Endothelial cell of umbilical vein (primary cell): Measurements from ENCODE around the gene LMO7. TPM values are rescaled to one million over a fixed set of nuclear protein-coding genes. Genes with fewer than 3 reads are reported as not detected.

ENCODE experiments used
- BruUV-seq: library from RNA; stranded (reverse); fragments of 400-500 nt; replicated peaks from 2 replicates; lab custom pipeline; 2021; lab: Mats Ljungman, UMichigan
- CTCF ChIA-PET: fragments of 300-600, 350-600 bp; sonication (Branson Sonifier 250); formaldehyde crosslinking; loops from one replicate; lab custom pipeline; 2021; ENCODE audit warnings: antibody characterized with exemption, inconsistent platforms; lab: Charles Lee
- POLR2A ChIA-PET: fragments of 300-600, 350-600 bp; sonication (Branson Sonifier 250); formaldehyde crosslinking; loops from one replicate; lab custom pipeline; 2021; ENCODE audit warnings: antibody characterized with exemption, inconsistent platforms; lab: Charles Lee
- DNase-seq: peaks from one replicate; pipeline ENCODE4 v3.0.0-alpha.2; 2011; ENCODE audit warnings: low read depth, low spot score
- FAIRE-seq: peaks from 2 replicates; lab custom pipeline; 2011; peaks lifted over from hg19 to GRCh38; lab: Jason Lieb, UNC
- H2AFZ ChIP-seq: 2 replicates; pipeline ENCODE4 v1.6.0; 2012; ENCODE audit warnings: low read depth, low read length, control low read depth, inconsistent platforms
- H3K27ac ChIP-seq: 2 replicates; pipeline ENCODE4 v1.5.1; 2011; ENCODE audit warnings: low read depth, mild to moderate bottlenecking, control low read depth, low read length, moderate library complexity; ENCODE audit not compliant: insufficient read depth
- H3K27me3 ChIP-seq, 2 experiments: 2 replicates each; pipeline versions ENCODE4 v1.6.0 to v1.6.1; 2011; ENCODE audit warnings: low read length in 2 of 2, mixed read lengths in 1 of 2; ENCODE audit not compliant: control insufficient read depth in 2 of 2, insufficient read depth in 2 of 2
- H3K36me3 ChIP-seq, 2 experiments: 2 replicates in 1 of 2; 3 replicates in 1 of 2; pipeline ENCODE4 v1.5.1; 2011; ENCODE audit warnings: low read length in 2 of 2, mild to moderate bottlenecking in 1 of 2, moderate library complexity in 1 of 2; ENCODE audit not compliant: control insufficient read depth in 2 of 2, insufficient read depth in 2 of 2; ENCODE audit errors: extremely low read depth in 1 of 2
- H3K4me1 ChIP-seq: 3 replicates; pipeline ENCODE4 v1.5.1; 2011; ENCODE audit warnings: mild to moderate bottlenecking, low read length; ENCODE audit not compliant: control insufficient read depth, insufficient read depth; ENCODE audit errors: extremely low read depth
- H3K4me2 ChIP-seq: 2 replicates; pipeline ENCODE4 v1.6.1; 2011; ENCODE audit warnings: low read length, control low read depth, mixed read lengths; ENCODE audit not compliant: insufficient read depth
- H3K4me3 ChIP-seq, 3 experiments: fragments of 200-600 bp in 1 of 3; sonication (generic), shearing (Covaris generic) in 1 of 3; replicated peaks in 1 of 3; 2 replicates each; pipeline ENCODE4 v1.5.1; 2011 to 2016; ENCODE audit warnings: control low read depth in 3 of 3, low read length in 3 of 3, mild to moderate bottlenecking in 2 of 3, inconsistent platforms in 1 of 3, low read depth in 1 of 3, moderate library complexity in 1 of 3; ENCODE audit not compliant: insufficient read depth in 1 of 3
- H3K79me2 ChIP-seq: 2 replicates; pipeline ENCODE4 v1.6.0; 2012; ENCODE audit warnings: low read length, inconsistent platforms; ENCODE audit not compliant: control insufficient read depth, insufficient read depth
- H3K9ac ChIP-seq: replicated peaks from 2 replicates; pipeline ENCODE3; 2011; ENCODE audit warnings: low read length, control low read depth; ENCODE audit not compliant: insufficient read depth; ENCODE audit errors: extremely low read depth
- H3K9me1 ChIP-seq: replicated peaks from 3 replicates; pipeline ENCODE4 v1.6.0; 2011; ENCODE audit warnings: mild to moderate bottlenecking, low read length; ENCODE audit not compliant: control insufficient read depth, insufficient read depth; ENCODE audit errors: extremely low read depth
- H3K9me3 ChIP-seq: replicated peaks from 2 replicates; pipeline ENCODE4 v1.5.1; 2012; ENCODE audit warnings: low read length, inconsistent platforms; ENCODE audit not compliant: control insufficient read depth, insufficient read depth
- H4K20me1 ChIP-seq: replicated peaks from 2 replicates; pipeline ENCODE3; 2011; ENCODE audit warnings: mild to moderate bottlenecking, low read length; ENCODE audit not compliant: control insufficient read depth, insufficient read depth; ENCODE audit errors: extremely low read depth
- EZH2 ChIP-seq: IDR thresholded peaks from 2 replicates; pipeline ENCODE4 v1.6.1; 2012; ENCODE audit warnings: borderline replicate concordance, low read depth, mild to moderate bottlenecking, moderate library complexity, low read length, inconsistent platforms; ENCODE audit not compliant: severe bottlenecking
- FOS ChIP-seq: IDR thresholded peaks from 2 replicates; pipeline ENCODE4 v1.6.1; 2011; ENCODE audit warnings: mild to moderate bottlenecking, low read length, moderate library complexity, borderline replicate concordance; ENCODE audit not compliant: insufficient read depth
- GATA2 ChIP-seq: IDR thresholded peaks from 2 replicates; pipeline ENCODE4 v1.7.0; 2011; ENCODE audit warnings: low read depth, mild to moderate bottlenecking, moderate library complexity, mixed read lengths, low read length; ENCODE audit not compliant: insufficient read length, insufficient read depth
- MYC ChIP-seq: IDR thresholded peaks from one replicate; pipeline ENCODE4 v1.6.1; 2011; ENCODE audit warnings: mild to moderate bottlenecking, low read depth, low read length
- POLR2A ChIP-seq: IDR thresholded peaks from 2 replicates; pipeline ENCODE4 v1.6.1; 2012; ENCODE audit warnings: low read depth, mild to moderate bottlenecking, control low read depth, low read length
- POLR2AphosphoS5 ChIP-seq: IDR thresholded peaks from 2 replicates; pipeline ENCODE4 v1.6.1; 2012; ENCODE audit warnings: low read depth, mild to moderate bottlenecking, control low read depth, low read length, moderate library complexity; ENCODE audit not compliant: insufficient read depth
- dilution Hi-C: fragments of 300-500 bp; cut with MboI; formaldehyde crosslinking; loops from one replicate; pipeline ENCODE4 v1.15.0; 2019; ENCODE audit warnings: low sequenced_read_pairs; ENCODE audit not compliant: extremely low pct_ligation_motif_present
- intact Hi-C: fragments of 100-400 bp; cut with micrococcal nuclease; formaldehyde crosslinking; loops from one replicate; pipeline ENCODE4 v1.10.0; 2022
- polyA plus RNA-seq, 4 experiments: library from polyadenylated mRNA; depleted of rRNA in 3 of 4; stranded (reverse) in 3 of 4; unstranded in 1 of 4; fragments of >200 nt; gene quantifications; 2 replicates each; pipeline versions ENCODE4 v1.2.1 to v1.2.3, GENCODE V29; 2011 to 2012; ENCODE audit warnings: missing spikeins in 1 of 4
- total RNA-seq: library from RNA; stranded (reverse); gene quantifications from 2 replicates; pipeline ENCODE4 v1.2.3, GENCODE V29; 2021
- TF ChIP-seq, protein P1 (sequence below), 2 donors: IDR thresholded peaks; 1 replicate in 1 of 2; 2 replicates in 1 of 2; pipeline ENCODE4 v1.5.1; 2011; ENCODE audit warnings: low read length in 2 of 2, mild to moderate bottlenecking in 2 of 2, moderate library complexity in 2 of 2, control low read depth in 1 of 2, inconsistent platforms in 1 of 2, low read depth in 1 of 2; ENCODE audit not compliant: insufficient read depth in 1 of 2; ENCODE audit errors: extremely low read depth in 1 of 2
- TF ChIP-seq, protein P2 (sequence below): IDR thresholded peaks from 2 replicates; pipeline ENCODE4 v1.6.1; 2011; ENCODE audit not compliant: insufficient read depth, insufficient read length

Gene LMO7
- total and polyA plus RNA-seq, 2 donors (not counting 3 experiments of a cell fraction or from before 2014, with no cell fraction given), result 10.5 to 21.1 TPM

DNA sequence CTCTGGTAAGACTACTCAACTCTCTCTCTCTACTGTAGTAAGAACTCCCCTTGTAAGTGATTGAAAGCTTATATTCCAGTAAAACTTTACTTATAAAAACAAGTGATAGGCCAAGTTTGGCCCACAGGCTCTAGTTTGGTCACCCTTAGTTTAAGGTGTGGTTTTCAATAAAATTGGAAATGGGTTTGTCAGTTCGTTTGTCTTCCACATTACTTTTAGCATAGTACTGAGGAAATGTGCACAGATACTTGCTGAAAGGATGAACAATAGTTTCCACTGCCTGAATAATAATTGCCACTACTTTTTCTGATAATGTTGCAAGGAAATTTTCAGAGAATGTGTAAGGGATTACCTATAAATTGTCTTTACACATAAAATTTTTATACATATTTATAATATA is 54.5 kb downstream of the LMO7 start:
- TF ChIP-seq, protein P1, sequence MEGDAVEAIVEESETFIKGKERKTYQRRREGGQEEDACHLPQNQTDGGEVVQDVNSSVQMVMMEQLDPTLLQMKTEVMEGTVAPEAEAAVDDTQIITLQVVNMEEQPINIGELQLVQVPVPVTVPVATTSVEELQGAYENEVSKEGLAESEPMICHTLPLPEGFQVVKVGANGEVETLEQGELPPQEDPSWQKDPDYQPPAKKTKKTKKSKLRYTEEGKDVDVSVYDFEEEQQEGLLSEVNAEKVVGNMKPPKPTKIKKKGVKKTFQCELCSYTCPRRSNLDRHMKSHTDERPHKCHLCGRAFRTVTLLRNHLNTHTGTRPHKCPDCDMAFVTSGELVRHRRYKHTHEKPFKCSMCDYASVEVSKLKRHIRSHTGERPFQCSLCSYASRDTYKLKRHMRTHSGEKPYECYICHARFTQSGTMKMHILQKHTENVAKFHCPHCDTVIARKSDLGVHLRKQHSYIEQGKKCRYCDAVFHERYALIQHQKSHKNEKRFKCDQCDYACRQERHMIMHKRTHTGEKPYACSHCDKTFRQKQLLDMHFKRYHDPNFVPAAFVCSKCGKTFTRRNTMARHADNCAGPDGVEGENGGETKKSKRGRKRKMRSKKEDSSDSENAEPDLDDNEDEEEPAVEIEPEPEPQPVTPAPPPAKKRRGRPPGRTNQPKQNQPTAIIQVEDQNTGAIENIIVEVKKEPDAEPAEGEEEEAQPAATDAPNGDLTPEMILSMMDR (IDR thresholded peaks at IDR 0.05; ENCODE audit: extremely low read depth in 1 of 2, insufficient read depth in 1 of 2, low read depth in 1 of 2, low read length in 2 of 2), result no peak
- TF ChIP-seq GATA2 (no peak), EZH2 (no peak), FOS (no peak), POLR2AphosphoS5 (no peak), MYC (no peak), POLR2A (no peak)
- TF ChIP-seq, protein P2, sequence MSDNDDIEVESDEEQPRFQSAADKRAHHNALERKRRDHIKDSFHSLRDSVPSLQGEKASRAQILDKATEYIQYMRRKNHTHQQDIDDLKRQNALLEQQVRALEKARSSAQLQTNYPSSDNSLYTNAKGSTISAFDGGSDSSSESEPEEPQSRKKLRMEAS, result no peak
- no peak for DNase-seq
- CTCF ChIA-PET, result interaction anchor here (1.3 kb wide), 1 partner anchor 186 kb away, joined by 4 read pairs; no protein-coding TSS in a partner anchor
- Histone ChIP-seq H3K4me3 (no peak overlapping the region), H3K79me2 (no peaks in the 10 kb centered on the region), H3K4me1 (no peaks in the 10 kb centered on the region), H4K20me1 (peaks cover 2% of the 10 kb centered on the region), H3K4me2 (no peak overlapping the region), H3K9me1 (no peaks in the 10 kb centered on the region), H3K36me3 (no peaks in the 10 kb centered on the region), H3K9ac (no peak overlapping the region), H3K27me3 (no peaks in the 10 kb centered on the region), H3K9me3 (no peaks in the 10 kb centered on the region), H2AFZ (no peak overlapping the region), H3K27ac (no peak overlapping the region)
- dilution Hi-C loops, result no loop called here
- POLR2A ChIA-PET, result no interaction called here
- intact Hi-C loops, result no loop called here
- no TSS peak for BruUV-seq
- no peak for FAIRE-seq
